GM18870 (cell line): ENCODE measurements around the gene PDE11A.

Source experiments
- ATAC-seq: cut with Tn5 transposase; IDR thresholded peaks from one replicate; pipeline ENCODE4 v1.9.1; 2021; ENCODE audit warnings: moderate library complexity; ENCODE audit not compliant: unreplicated experiment

PDE11A gene

GRCh38 chr2:177606636-177607035 lies 465.9 kb downstream of the PDE11A start:
- ATAC-seq, result no peak

GRCh38 chr2:177604271-177605065 lies 468.1 kb downstream of the PDE11A start:
- ATAC-seq, result no peak

DNA sequence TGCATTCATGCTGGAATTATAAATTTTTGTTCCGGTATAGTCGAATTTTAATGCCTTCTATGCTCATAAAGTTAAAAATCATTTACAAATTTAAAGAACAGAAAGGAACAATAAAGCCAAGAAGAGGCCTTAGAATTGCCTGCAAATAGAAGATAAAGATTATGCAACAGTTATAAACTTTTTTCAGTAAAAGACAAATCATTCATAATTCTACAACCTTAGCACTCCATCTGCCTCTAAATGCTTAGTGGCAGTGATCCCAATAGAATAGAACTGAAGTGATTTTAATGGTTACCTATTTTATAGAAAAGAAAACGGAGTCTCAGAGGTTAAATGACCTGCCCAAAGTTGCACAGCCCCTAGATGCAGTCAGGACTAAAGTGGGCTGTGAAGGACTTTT lies 468.8 kb downstream of the PDE11A start:
- no peak for ATAC-seq

GRCh38 chr2:177603181-177603580 lies 469.4 kb downstream of the PDE11A start:
- no peak for ATAC-seq

- no peak for ATAC-seq
Observed at GRCh38 chr2:177602611-177603164, 469.9 kb downstream of the PDE11A start.

GRCh38 chr2:177600917-177601316 lies 471.7 kb downstream of the PDE11A start:
- no peak for ATAC-seq

DNA sequence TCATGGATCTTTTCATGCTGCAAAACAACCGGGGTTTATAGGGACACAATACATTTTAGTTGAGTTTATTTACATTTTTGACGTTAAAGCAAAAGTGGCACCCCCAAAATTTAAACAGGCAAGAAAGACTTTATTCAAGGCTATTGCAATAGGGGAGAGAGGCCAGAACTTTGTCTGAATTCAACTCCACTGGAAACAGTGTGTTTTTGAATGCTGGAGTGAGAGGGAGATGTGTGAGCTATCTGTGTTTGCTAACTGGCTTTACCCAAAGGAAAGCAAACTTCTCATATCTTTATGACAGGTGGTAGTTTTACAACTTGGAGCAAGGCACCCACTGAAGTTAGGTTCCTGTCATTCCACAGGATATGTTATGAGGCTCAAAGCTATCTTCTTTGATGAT lies 472.6 kb downstream of the PDE11A start:
- ATAC-seq, result no peak

- no peak for ATAC-seq
Observed at GRCh38 chr2:177599139-177599688, 473.4 kb downstream of the PDE11A start.

- ATAC-seq, result no peak
Observed at GRCh38 chr2:177598326-177599138, 474.0 kb downstream of the PDE11A start.

- ATAC-seq, result no peak
Observed at GRCh38 chr2:177597759-177598158, 474.8 kb downstream of the PDE11A start.

GRCh38 chr2:177596866-177597265 lies 475.7 kb downstream of the PDE11A start:
- no peak for ATAC-seq

GRCh38 chr2:177595126-177595845 lies 477.3 kb downstream of the PDE11A start:
- ATAC-seq, result no peak

DNA sequence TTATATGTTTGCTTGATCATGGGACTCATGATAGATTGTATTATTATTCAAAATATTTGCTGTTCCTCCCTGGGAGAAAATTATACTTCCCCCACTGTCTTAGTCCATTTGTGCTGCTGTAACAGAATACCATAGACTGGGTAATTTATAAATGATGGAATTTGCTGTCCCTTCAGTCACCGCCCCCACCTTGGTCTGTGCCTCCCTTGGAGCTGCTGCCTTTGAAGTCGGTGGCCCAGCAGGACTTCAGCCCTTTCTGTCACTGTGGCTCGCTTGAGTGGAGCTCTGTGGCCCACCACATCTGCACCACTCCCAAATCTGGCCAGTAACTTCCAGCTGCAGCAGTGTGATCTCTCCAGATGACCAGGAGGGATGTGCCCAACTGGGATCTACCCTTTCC lies 479.2 kb downstream of the PDE11A start:
- ATAC-seq, result no peak

- no peak for ATAC-seq
Observed at GRCh38 chr2:177592945-177593344, 479.6 kb downstream of the PDE11A start.

GRCh38 chr2:177592397-177592796 lies 480.2 kb downstream of the PDE11A start:
- no peak for ATAC-seq

- ATAC-seq, result no peak
Observed at GRCh38 chr2:177589186-177589585, 483.4 kb downstream of the PDE11A start.

- ATAC-seq, result no peak
Observed at GRCh38 chr2:177588671-177589070, 483.9 kb downstream of the PDE11A start.

DNA sequence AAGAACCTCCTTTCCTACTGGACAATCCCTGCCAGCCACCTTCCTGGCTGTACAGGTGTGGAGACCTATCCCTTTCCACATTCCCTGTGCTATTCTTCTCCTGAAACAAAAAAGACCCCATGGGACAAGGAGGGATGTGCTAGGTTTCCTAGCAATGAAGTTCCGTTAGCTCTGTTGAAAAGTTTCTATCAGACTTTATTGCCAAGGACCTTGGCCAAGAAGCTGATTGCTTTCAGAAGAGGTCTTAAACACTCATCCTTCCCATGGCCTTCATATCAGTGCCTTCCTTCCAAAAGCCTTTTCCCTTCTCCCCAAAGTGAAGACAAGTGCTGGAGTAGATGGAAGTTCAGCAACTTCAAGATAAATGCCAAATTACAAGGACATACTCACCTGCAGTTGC lies 485.2 kb downstream of the PDE11A start:
- no peak for ATAC-seq

GRCh38 chr2:177586154-177586553 lies 486.4 kb downstream of the PDE11A start:
- no peak for ATAC-seq

DNA sequence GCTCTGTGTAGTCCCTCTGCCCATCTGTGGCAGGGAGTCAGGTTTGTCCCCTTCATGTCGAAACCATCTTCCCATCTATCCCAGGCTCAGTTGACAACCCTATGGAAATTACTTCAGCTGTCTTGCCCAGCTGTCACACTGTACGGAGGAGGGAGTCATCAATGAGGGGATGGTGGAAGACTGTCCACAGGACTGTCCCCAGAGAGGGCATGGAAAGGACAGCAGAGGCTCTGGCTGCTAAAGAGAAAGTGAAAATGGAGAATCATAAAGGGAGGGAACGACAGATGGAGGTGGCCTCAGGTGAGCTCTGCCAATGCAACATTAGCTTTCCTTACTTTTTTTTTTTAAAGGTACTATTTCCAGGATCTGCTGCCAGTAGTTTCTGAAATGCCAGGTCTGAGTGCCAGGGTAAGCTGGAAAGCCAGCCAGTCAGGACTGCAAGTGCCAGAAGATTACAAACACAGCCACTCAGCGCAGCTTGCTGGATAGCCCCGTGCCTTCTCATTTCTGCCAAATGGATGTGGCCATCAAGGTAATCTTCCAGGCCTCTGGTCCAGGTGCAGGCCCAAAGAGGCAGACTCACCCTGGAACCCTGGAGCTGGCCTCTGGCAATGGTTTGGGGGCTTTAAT lies 487.2 kb downstream of the PDE11A start:
- no peak for ATAC-seq
